Cardiac fibroblast (primary cell): ENCODE data around the gene PTPRG.

Experiments used
- DNase-seq, 2 donors: peaks; one replicate each; pipeline versions ENCODE4 v3.0.0 to v3.0.0-alpha.2; 2010; ENCODE audit warnings: low read depth in 2 of 2
- H3K4me3 ChIP-seq, 2 donors: replicated peaks in 1 of 2; 1 replicate in 1 of 2; 2 replicates in 1 of 2; pipeline ENCODE4 v1.5.1; 2011; ENCODE audit warnings: low read depth in 2 of 2, low read length in 2 of 2, mild to moderate bottlenecking in 2 of 2, moderate library complexity in 1 of 2
- CTCF ChIP-seq: IDR thresholded peaks from one replicate; pipeline ENCODE4 v1.5.1; 2011; ENCODE audit warnings: low read depth, mild to moderate bottlenecking, low read length, inconsistent platforms

PTPRG gene

GRCh38 chr3:61884794-61885193 lies 323.4 kb downstream of the PTPRG start:
- no peak overlapping the region for H3K4me3 ChIP-seq
- TF ChIP-seq CTCF = no peak
- DNase-seq = no peak

DNA sequence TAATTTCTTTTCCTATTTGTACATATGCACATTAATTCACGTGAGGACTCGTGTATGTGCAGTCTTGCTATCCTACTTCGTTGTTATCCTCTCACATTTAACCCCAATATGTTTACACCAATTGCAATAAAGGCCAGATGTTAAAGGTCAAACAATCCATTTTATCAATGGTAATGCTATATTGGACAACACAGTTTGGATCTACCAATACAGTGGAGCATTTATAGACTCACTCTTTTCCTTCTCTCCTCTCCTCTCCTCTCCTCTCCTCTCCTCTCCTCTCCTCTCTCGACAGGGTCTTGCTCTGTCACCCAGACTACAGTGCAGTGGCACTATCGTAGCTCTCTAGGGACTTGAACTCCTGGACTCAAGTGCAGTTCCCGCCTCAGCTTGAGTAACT lies 324.0 kb downstream of the PTPRG start:
- no peak for TF ChIP-seq CTCF
- no peak for DNase-seq
- no peak overlapping the region for H3K4me3 ChIP-seq

DNA sequence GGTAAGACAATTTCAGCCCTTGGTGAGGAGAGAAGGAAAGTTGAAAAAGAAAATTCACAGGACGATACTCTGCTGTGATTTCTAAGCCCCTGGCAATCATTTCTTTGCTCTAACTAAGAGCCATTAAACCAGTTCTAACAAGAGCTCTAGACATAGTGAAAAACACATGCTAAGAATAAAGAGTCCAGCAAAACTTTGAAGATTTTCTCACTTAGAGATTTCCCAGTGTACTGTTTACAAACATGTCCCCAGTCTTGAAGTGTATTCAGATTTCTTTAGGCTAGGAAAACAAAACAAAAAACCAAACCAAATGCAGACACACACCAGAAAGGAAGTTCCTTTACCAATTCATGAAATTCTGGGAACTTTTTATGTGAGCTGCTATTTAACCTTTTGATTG lies 325.8 kb downstream of the PTPRG start:
- TF ChIP-seq CTCF = no peak
- DNase-seq = no peak
- H3K4me3 ChIP-seq = no peak overlapping the region

DNA sequence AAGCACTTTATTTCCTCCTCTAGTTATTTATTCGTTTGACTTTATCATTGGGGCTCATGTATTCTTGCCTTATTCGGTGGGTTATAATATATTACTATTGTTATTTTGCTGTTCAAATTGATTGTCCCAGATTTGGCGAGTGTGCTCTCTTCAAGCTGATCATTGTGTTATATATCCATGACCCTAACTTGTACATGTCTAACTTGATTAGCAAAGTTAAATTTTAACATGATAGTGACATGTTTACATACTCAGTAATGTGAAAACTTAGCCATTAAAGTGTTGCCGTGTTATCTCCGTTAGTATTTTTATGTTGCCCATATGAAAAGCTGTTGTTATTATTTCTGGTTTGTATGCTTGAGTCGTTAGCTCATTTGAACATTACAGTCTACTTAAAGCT lies 327.9 kb downstream of the PTPRG start:
- DNase-seq = no peak
- no peak for TF ChIP-seq CTCF
- H3K4me3 ChIP-seq = no peak overlapping the region

DNA sequence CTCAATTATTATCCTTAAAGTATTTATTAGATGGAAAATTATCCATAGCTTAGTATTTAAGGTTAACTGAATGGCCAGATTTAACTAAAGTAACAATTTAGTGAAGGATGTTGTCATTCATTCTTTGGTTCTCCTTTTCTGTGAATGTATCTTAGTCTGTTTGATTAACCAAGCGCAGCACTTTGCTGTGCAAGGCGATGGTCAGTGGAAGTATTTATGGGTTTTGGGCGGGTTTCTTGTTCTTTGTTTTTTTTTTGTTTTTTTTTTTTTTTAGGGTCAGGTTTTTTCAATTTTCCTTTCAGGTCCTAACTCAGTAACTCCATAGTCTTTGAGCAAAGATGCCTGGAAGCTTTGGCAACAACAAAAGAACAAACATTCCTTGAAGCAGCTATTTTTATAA lies 328.8 kb downstream of the PTPRG start:
- no peak overlapping the region for H3K4me3 ChIP-seq

GRCh38 chr3:61890586-61890985 lies 329.2 kb downstream of the PTPRG start:
- no peak for DNase-seq
- H3K4me3 ChIP-seq = no peak overlapping the region
- TF ChIP-seq CTCF = no peak

More for the DNA sequence above, 328.8 kb downstream of the PTPRG start:
- TF ChIP-seq CTCF = no peak
- no peak for DNase-seq

DNA sequence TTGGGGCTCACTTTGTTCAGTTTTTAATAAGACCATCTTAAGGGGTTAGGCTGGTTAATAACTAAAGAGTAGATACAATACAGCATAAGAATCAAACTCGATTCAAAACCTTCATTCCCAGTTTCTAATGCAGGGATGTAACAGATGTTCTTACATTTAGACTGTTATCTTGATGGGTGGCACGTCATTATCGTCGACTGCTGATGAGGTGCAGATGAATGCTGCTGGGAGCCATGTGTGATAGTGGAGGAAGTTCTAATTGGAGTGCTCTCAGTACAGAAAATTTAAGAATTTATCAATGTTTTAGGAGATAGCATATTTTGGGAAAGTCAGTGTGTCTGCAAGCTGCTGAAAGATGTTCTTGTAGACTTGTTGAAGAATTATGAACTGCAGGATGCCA lies 331.5 kb downstream of the PTPRG start:
- no peak for DNase-seq
- no peak overlapping the region for H3K4me3 ChIP-seq
- no peak for TF ChIP-seq CTCF
